RCC 7860 (cell line): ENCODE results near the gene TYRP1.
"Not testable (repeated sequence)": the region's sequence is repeated elsewhere in the genome, so short reads cannot be mapped to it uniquely, and the experiment has no call there.

Experiments used
- DNase-seq: peaks from one replicate; pipeline ENCODE4 v3.0.0-alpha.2; 2015; ENCODE audit warnings: low spot score
- FAIRE-seq: peaks from 2 replicates; lab custom pipeline; 2012; peaks lifted over from hg19 to GRCh38; lab: Jason Lieb, UNC

TYRP1 gene

GRCh38 chr9:12693141-12693540 lies at the start of gene TYRP1:
TYRP1 (plus strand) TSS chr9:12693385; CDS start chr9:12693997, 612 bp downstream.
- no peak for DNase-seq
- no peak for FAIRE-seq

- no peak for DNase-seq
- no peak for FAIRE-seq
Observed at GRCh38 chr9:12643686-12644085, 49.5 kb upstream of the TYRP1 start.

GRCh38 chr9:12648925-12649324 lies 44.3 kb upstream of the TYRP1 start:
- FAIRE-seq (no peak), DNase-seq (no peak)

GRCh38 chr9:12651125-12651524 lies 42.1 kb upstream of the TYRP1 start:
- no peak for FAIRE-seq

GRCh38 chr9:12652973-12653372 lies 40.2 kb upstream of the TYRP1 start:
- DNase-seq (no peak), FAIRE-seq (no peak)

More at GRCh38 chr9:12651125-12651524, 42.1 kb upstream of the TYRP1 start:
- no peak for DNase-seq

- FAIRE-seq (no peak), DNase-seq (no peak)
Observed at GRCh38 chr9:12656803-12657202, 36.4 kb upstream of the TYRP1 start.

- DNase-seq (no peak), FAIRE-seq (no peak)
Observed at GRCh38 chr9:12657233-12657632, 36.0 kb upstream of the TYRP1 start.

GRCh38 chr9:12657998-12658397 lies 35.2 kb upstream of the TYRP1 start:
- FAIRE-seq (no peak), DNase-seq (no peak)

GRCh38 chr9:12658531-12659209 lies 34.5 kb upstream of the TYRP1 start:
- FAIRE-seq = no peak

GRCh38 chr9:12659220-12659619 lies 34.0 kb upstream of the TYRP1 start:
- FAIRE-seq = no peak
- no peak for DNase-seq

More at GRCh38 chr9:12658531-12659209, 34.5 kb upstream of the TYRP1 start:
- no peak for DNase-seq

- DNase-seq = no peak
- no peak for FAIRE-seq
Observed at GRCh38 chr9:12666813-12667212, 26.4 kb upstream of the TYRP1 start.

GRCh38 chr9:12667892-12668291 lies 25.3 kb upstream of the TYRP1 start:
- no peak for FAIRE-seq

GRCh38 chr9:12670006-12670405 lies 23.2 kb upstream of the TYRP1 start:
- no peak for DNase-seq
- FAIRE-seq = no peak

More at GRCh38 chr9:12667892-12668291, 25.3 kb upstream of the TYRP1 start:
- DNase-seq = no peak

GRCh38 chr9:12674961-12675360 lies 18.2 kb upstream of the TYRP1 start:
- FAIRE-seq = no peak

GRCh38 chr9:12677462-12678126 lies 15.6 kb upstream of the TYRP1 start:
- not testable (repeated sequence) for FAIRE-seq, DNase-seq

More at GRCh38 chr9:12674961-12675360, 18.2 kb upstream of the TYRP1 start:
- no peak for DNase-seq

- no peak for FAIRE-seq
- no peak for DNase-seq
Observed at GRCh38 chr9:12680341-12680740, 12.8 kb upstream of the TYRP1 start.

GRCh38 chr9:12680757-12681156 lies 12.4 kb upstream of the TYRP1 start:
- DNase-seq (no peak), FAIRE-seq (no peak)

- DNase-seq (no peak), FAIRE-seq (no peak)
Observed at GRCh38 chr9:12681620-12682019, 11.6 kb upstream of the TYRP1 start.

- FAIRE-seq (no peak), DNase-seq (no peak)
Observed at GRCh38 chr9:12684974-12685373, 8.2 kb upstream of the TYRP1 start.

GRCh38 chr9:12689233-12689632 lies 4.0 kb upstream of the TYRP1 start:
- no peak for DNase-seq
- FAIRE-seq = no peak

- FAIRE-seq = no peak
- DNase-seq = no peak
Observed at GRCh38 chr9:12694013-12694412, 828 bp downstream of the TYRP1 start.

GRCh38 chr9:12695474-12695873 lies 2.3 kb downstream of the TYRP1 start:
- FAIRE-seq = no peak
- DNase-seq = no peak
